Glutamatergic neuron (in vitro differentiated cells): ENCODE measurements around the gene FILIP1L. TPM values are rescaled to one million over a fixed set of nuclear protein-coding genes. Genes with fewer than 3 reads are reported as not detected.

ENCODE experiments used
- DNase-seq: peaks from one replicate; pipeline ENCODE4 v3.0.0; 2022
- H3K27ac Mint-ChIP-seq: one replicate; pipeline ENCODE4 v1.8.0; 2020; ENCODE audit warnings: mild to moderate bottlenecking, mixed read lengths, inconsistent platforms; ENCODE audit not compliant: unreplicated experiment
- H3K27me3 Mint-ChIP-seq: one replicate; pipeline ENCODE4 v1.8.0; 2020; ENCODE audit warnings: mild to moderate bottlenecking, moderate library complexity, mixed read lengths, inconsistent platforms; ENCODE audit not compliant: unreplicated experiment
- H3K36me3 Mint-ChIP-seq: one replicate; pipeline ENCODE4 v1.8.0; 2020; ENCODE audit warnings: mild to moderate bottlenecking, mixed read lengths, inconsistent platforms; ENCODE audit not compliant: unreplicated experiment
- H3K4me1 Mint-ChIP-seq: one replicate; pipeline ENCODE4 v1.8.0; 2020; ENCODE audit warnings: mild to moderate bottlenecking, low read depth, mixed read lengths, inconsistent platforms; ENCODE audit not compliant: unreplicated experiment
- H3K4me3 Mint-ChIP-seq: one replicate; pipeline ENCODE4 v1.8.0; 2020; ENCODE audit warnings: mild to moderate bottlenecking, mixed read lengths, inconsistent platforms; ENCODE audit not compliant: unreplicated experiment
- H3K9me3 Mint-ChIP-seq: one replicate; pipeline ENCODE4 v1.8.0; 2020; ENCODE audit warnings: mild to moderate bottlenecking, moderate library complexity, mixed read lengths, inconsistent platforms; ENCODE audit not compliant: unreplicated experiment
- total RNA-seq: library from RNA; stranded (reverse); fragmentation: NEBNext Ultra II Directional; extraction: Animal tissue kit (Norgen Biotek cat#: 25700); gene quantifications from one replicate; pipeline ENCODE4 v1.2.1, GENCODE V29; 2021; ENCODE audit not compliant: unreplicated experiment
- TF ChIP-seq, protein P1 (sequence below): fragments of 200-600 bp; sonication (generic); IDR thresholded peaks from one replicate; pipeline ENCODE4 v1.5.0; 2021; ENCODE audit not compliant: partially characterized antibody, unreplicated experiment

The FILIP1L gene
- total RNA-seq, 1 donor from 2014 or later, result 4.3 TPM

- no peak for DNase-seq
- peaks cover 3% of the 10 kb centered on the region for H3K9me3 Mint-ChIP-seq
These were observed 43.4 kb upstream of the FILIP1L start for GRCh38 chr3:100157685-100158084.

DNA sequence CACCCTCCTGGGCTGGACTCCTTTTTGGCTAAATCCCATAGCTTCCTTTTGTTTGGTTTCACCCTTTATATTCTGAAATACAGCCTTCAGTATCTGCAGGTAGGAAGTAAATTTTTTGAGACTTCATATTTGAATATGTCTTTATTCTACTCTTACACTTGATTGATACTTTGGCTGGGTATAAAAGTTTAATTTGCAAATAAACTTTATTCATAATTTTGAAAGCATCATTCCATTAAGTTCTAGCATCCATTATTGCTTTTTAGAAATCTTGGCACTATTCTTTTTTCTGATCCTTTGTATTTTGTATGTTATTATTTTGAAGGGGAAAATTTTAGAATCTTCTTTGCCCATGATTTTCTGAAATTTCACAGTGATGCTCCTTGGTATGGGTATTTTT, 41.3 kb upstream of the FILIP1L start:
- peaks cover 2% of the 10 kb centered on the region for H3K27me3 Mint-ChIP-seq
- H3K4me3 Mint-ChIP-seq, result no peak overlapping the region
- TF ChIP-seq, protein P1, sequence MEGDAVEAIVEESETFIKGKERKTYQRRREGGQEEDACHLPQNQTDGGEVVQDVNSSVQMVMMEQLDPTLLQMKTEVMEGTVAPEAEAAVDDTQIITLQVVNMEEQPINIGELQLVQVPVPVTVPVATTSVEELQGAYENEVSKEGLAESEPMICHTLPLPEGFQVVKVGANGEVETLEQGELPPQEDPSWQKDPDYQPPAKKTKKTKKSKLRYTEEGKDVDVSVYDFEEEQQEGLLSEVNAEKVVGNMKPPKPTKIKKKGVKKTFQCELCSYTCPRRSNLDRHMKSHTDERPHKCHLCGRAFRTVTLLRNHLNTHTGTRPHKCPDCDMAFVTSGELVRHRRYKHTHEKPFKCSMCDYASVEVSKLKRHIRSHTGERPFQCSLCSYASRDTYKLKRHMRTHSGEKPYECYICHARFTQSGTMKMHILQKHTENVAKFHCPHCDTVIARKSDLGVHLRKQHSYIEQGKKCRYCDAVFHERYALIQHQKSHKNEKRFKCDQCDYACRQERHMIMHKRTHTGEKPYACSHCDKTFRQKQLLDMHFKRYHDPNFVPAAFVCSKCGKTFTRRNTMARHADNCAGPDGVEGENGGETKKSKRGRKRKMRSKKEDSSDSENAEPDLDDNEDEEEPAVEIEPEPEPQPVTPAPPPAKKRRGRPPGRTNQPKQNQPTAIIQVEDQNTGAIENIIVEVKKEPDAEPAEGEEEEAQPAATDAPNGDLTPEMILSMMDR, result no peak
- DNase-seq, result no peak
- H3K9me3 Mint-ChIP-seq, result peaks cover 3% of the 10 kb centered on the region
- H3K27ac Mint-ChIP-seq, result no peak overlapping the region
- H3K4me1 Mint-ChIP-seq, result peaks cover 1% of the 10 kb centered on the region
- peaks cover 12% of the 10 kb centered on the region for H3K36me3 Mint-ChIP-seq

More at GRCh38 chr3:100157685-100158084, 43.4 kb upstream of the FILIP1L start:
- no peak overlapping the region for H3K27ac Mint-ChIP-seq
- TF ChIP-seq, protein P1, result no peak
- H3K36me3 Mint-ChIP-seq, result peaks cover 12% of the 10 kb centered on the region
- H3K27me3 Mint-ChIP-seq, result peaks cover 2% of the 10 kb centered on the region
- H3K4me3 Mint-ChIP-seq, result no peak overlapping the region
- H3K4me1 Mint-ChIP-seq, result no peaks in the 10 kb centered on the region

DNA sequence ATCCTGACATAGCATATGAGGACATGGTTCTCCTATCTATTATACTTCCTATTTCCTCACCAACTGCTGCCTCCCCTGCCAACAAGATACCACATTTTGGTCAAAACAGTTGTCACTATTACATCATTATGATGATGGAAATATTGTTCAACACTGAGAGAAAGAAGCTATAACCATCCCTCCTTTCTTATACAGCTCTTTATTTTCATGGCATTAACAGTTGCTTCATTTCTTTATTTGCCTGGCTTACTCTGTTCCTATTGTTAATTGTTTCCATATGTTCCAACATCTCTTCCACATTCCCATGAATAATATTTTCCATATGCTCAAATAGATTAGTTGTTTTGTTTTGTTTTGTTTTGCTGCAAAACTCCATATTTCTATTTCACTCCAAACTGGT, 40.8 kb upstream of the FILIP1L start:
- no peak for DNase-seq

DNA sequence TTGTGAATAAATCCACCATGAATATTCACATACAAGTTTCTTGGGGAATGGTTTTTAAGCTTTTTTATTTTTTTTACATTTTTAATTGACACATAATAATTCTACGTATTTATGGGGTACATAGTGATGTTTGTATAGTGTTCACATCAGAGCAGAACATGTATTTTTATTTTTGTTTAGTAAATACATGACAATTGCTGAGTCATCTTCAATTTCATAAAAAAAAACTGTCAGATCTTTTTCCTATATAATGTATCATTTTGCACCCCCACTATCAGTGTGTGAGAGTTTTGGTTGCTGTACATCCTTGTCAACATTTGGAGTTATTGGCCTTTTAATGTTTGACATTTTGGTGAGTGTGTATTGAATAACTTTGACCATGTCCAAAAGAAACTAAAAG, 39.9 kb upstream of the FILIP1L start:
- Mint-ChIP-seq H3K4me1 (peaks cover 11% of the 10 kb centered on the region), H3K36me3 (peaks cover 12% of the 10 kb centered on the region), H3K27me3 (peaks cover 2% of the 10 kb centered on the region), H3K4me3 (no peak overlapping the region), H3K9me3 (peaks cover 3% of the 10 kb centered on the region), H3K27ac (no peak overlapping the region)
- no peak for DNase-seq
- TF ChIP-seq, protein P1, result no peak

More for the DNA sequence above, 40.8 kb upstream of the FILIP1L start:
- H3K27ac Mint-ChIP-seq, result no peak overlapping the region
- H3K4me3 Mint-ChIP-seq, result no peak overlapping the region
- H3K36me3 Mint-ChIP-seq, result peaks cover 12% of the 10 kb centered on the region
- peaks cover 3% of the 10 kb centered on the region for H3K4me1 Mint-ChIP-seq
- H3K9me3 Mint-ChIP-seq, result peaks cover 3% of the 10 kb centered on the region
- H3K27me3 Mint-ChIP-seq, result peaks cover 2% of the 10 kb centered on the region
- TF ChIP-seq, protein P1, result no peak

DNA sequence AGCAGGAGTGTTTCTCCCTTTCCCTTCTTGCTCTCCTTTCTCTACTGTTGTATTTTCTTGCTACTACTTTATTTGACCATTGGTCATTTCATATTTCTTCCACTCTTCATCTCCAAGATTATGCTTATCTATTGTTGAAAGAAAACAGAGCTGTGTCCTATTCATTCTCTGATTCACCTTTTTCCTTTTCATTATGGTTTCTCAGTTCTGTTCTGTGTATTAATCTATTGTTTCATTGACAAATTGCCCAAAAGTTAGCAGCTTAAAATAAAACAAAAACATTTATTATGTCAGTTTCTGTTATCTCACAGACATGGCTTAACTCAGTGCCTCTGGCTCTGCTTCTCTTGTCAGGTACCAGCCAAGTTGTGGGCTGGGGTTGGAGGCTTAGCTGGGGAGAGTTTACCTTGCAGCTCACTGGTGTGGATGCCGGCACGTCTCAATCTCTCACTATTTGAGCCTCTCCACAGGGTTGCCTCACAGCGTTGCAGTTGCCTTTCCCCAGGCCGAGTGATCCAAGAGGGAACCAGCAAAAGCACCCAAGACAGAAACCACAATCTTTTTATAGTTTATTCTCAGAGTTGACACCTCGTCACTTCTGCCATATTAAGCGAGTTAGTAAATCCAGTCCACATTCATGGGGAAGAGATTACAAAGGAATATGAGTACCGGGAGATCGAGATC, 36.9 kb upstream of the FILIP1L start:
- H3K36me3 Mint-ChIP-seq, result peaks cover 7% of the 10 kb centered on the region
- TF ChIP-seq, protein P1, result no peak
- H3K4me1 Mint-ChIP-seq, result peaks cover 11% of the 10 kb centered on the region
- no peak overlapping the region for H3K27ac Mint-ChIP-seq
- DNase-seq, result no peak
- H3K9me3 Mint-ChIP-seq, result peaks cover 1% of the 10 kb centered on the region
- peaks cover 2% of the 10 kb centered on the region for H3K27me3 Mint-ChIP-seq
- no peak overlapping the region for H3K4me3 Mint-ChIP-seq
